ENCODE results near the gene CABLES2.

CABLES2 gene

GRCh38 chr20:62405108-62405980 lies 1.7 kb downstream of the CABLES2 start:
- no peak for DNase-seq (ENCODE audit: low read depth in 2 of 2)

DNA sequence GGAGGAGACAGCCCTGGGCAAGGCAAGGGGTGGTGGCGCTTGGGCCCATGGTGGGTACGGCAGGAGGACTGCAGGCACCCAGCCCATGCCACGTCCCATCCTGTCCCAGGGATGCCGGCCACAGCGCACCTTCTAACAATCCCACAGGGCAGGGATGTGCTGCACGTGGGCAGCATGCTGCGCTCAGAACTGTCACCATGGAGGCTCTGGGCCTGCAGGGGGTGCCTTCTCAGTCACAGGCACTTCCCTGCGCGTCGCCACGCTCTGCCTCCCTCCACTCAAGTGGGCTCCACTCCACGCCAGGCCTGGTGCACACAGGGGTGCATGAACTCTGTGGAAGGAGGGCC lies 2.4 kb downstream of the CABLES2 start:
- DNase-seq (ENCODE audit: low read depth in 2 of 2), result no peak

DNA sequence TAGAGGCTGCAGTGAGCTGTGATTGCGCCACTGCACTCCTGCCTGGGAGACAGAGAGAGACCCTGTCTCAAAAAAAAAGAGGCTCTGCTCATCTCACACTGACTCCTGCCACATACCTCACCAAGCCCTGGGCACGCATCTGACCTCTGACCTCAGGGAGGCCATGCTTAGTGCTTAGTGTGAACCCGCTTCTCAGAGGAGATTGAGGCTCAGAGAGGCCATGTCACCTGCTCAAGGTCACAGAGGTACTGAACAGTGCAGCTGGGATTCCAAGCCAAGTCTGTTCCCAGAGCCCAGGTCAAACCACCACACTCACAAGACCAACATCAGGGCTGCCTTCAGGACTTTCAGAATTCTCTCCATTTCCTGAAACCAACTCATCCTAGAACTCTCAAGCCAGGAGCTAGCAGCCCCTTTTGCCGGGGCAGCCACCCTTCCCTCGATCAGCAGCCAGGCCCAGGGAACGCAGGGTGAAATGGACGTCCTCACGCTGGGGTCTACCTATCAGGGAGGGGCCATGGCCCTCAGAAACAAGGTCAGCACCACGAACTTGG lies 2.9 kb downstream of the CABLES2 start:
- no peak for DNase-seq (ENCODE audit: low read depth in 2 of 2)

- no peak for DNase-seq (ENCODE audit: low read depth in 2 of 2)
Measured at GRCh38 chr20:62403331-62403730, 3.8 kb downstream of the CABLES2 start.

- DNase-seq (ENCODE audit: low read depth in 2 of 2), result no peak
Measured at GRCh38 chr20:62402456-62403150, 4.5 kb downstream of the CABLES2 start.

GRCh38 chr20:62401331-62401779 lies 5.7 kb downstream of the CABLES2 start:
- DNase-seq (ENCODE audit: low read depth in 2 of 2), result no peak

GRCh38 chr20:62400541-62400940 lies 6.5 kb downstream of the CABLES2 start:
- DNase-seq (ENCODE audit: low read depth in 2 of 2), result no peak

DNA sequence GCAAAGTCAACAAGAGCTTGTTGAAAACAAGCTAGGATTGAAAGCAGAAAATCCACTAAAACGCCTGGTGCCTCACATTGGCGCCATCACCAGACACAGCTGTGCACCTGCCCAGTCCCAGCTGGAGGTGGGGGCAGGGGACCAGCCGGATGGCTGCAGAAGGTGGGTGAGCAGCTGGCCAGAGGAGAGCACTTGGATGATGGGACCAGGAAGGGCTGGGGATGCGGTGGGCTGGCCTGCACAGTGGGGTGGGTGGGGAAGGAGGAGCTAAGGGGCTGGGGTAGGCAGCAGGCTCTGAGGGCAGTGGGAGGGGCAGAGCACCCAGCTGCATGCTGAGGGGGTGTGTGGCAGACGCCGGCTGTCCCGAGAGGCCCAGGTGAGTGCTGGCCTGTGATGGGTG lies 7.1 kb downstream of the CABLES2 start:
- DNase-seq (ENCODE audit: low read depth in 2 of 2), result no peak

GRCh38 chr20:62398120-62398821 lies 8.8 kb downstream of the CABLES2 start:
- no peak for DNase-seq (ENCODE audit: low read depth in 2 of 2)

GRCh38 chr20:62396367-62397239 lies 10.5 kb downstream of the CABLES2 start:
- DNase-seq (ENCODE audit: low read depth in 2 of 2), result no peak

DNA sequence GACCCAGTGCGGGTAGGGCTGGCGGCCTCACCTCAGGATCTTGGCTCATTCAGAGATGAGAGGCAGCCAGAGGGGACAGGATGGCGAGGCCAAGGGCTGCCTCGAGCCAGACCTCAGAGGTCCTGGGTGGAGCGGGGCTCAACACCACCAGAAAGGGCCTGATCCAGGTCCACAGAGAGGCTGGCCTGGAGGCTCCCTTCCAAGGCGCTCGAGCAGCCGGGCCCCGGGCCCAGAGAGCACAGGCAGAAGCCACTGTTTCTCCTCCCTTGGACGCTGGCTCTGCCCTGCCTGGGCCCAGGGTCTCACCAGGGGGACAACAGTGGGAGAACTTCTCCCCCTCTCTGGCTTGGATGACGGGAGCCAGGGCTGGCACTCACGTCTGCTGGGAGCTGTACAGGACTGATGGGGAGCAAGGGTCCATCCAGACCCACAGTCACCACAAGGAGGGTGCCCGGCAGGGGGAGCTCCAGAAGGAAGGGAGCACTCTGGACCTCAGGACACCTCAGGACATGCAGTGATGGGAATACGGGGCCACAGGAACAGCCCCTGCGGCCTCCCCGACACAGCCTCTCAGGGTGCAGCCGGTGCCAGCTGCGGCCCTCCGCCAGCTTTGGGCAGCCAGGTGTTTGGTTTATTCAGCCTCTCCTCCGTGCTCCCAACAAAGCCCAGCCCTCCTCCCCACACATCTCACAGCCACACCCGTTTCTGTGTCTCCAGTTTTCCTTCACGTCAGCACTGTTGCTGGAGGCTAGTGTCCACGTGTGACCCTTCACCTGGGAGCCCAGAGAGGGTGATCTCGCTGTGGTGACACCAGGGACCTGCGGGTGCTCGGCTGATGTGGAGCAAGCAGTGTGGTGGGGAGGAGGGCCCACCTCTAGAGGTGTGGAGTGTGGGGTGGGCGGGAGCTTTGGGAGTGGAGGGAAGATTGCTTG lies 11.5 kb downstream of the CABLES2 start:
- DNase-seq (ENCODE audit: low read depth in 2 of 2), result no peak

- DNase-seq (ENCODE audit: low read depth in 2 of 2), result no peak
Measured at GRCh38 chr20:62394248-62395245, 12.5 kb downstream of the CABLES2 start.

- DNase-seq (ENCODE audit: low read depth in 2 of 2), result no peak
Measured at GRCh38 chr20:62393830-62394229, 13.3 kb downstream of the CABLES2 start.

DNA sequence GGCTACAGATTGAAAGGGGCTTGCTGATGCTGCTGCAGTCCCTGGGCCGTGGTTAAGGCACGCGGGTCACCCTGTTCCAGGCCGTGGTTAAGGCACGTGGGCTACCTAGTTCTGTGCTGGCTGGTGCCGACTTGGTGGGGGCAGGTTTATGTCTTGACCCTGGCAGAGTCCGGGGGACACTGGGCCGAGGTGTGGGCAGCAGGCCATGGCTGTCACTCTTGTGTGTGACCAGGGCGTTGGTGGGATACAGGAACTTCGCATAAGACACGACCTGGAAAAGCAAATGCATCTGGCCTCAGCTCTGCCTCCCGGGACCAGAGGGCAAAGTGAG lies 13.8 kb downstream of the CABLES2 start:
- no peak for DNase-seq (ENCODE audit: low read depth in 2 of 2)

DNA sequence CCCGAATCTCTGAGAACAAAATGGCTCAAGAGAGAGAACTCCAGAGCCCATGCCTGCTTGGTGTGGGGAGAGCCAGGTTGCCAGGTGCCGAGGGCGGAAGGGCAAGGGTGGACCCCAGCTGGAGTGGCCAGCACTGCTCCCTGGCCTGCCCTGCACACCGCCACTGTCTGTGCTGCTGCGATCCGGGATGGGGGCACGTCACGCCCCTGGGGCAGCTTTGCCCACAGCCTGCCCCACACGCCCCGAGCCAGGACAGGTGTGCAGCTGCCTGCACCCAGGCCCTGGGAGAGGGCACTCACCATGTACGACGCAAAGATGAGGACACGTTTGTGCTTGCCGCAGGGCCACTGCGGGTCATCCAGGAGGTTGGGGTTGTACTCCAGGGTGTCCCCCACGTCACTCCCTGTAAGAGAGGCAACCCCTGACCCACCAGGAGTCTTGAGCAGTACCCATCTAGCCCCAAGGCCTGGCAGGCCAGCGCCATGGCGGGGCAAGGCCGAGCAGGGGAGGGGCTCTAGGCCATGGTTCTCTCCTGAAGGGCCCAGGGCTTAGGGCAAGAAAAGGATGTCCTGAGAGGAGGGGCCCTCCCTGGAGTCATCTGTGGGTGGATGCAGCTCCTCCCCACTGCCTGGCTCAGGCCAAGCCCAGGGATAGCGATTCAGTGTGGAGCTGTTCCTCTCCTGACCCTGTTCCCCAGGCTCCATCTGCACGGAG lies 14.3 kb downstream of the CABLES2 start:
- no peak for DNase-seq (ENCODE audit: low read depth in 2 of 2)

GRCh38 chr20:62392077-62392418 lies 15.0 kb downstream of the CABLES2 start:
- DNase-seq (ENCODE audit: low read depth in 2 of 2), result no peak

GRCh38 chr20:62391165-62392076 lies 15.7 kb downstream of the CABLES2 start:
- DNase-seq (ENCODE audit: low read depth in 2 of 2), result no peak
